HEK293 (cell line): ENCODE results near the gene C4orf51.

Experiments
- CTCF ChIA-PET: fragments of 350-600 bp; formaldehyde crosslinking; extraction: SDS; loops from one replicate; lab custom pipeline; 2021; ENCODE audit warnings: antibody characterized with exemption; lab: Yijun Ruan, JAX
- POLR2A ChIA-PET: fragments of 300-600 bp; formaldehyde crosslinking; extraction: SDS; loops from one replicate; lab custom pipeline; 2020; ENCODE audit warnings: antibody characterized with exemption, inconsistent platforms; lab: Yijun Ruan, JAX
- H3K27ac ChIP-seq: fragments of 200-500 bp; sonication (Bioruptor generic); 2 replicates; pipeline ENCODE4 v1.5.1; 2014; ENCODE audit warnings: low read depth, low read length, control low read depth, inconsistent platforms; ENCODE audit errors: extremely low read depth
- H3K36me3 ChIP-seq, 2 experiments: fragments of 200-500 bp in 1 of 2; sonication (Bioruptor generic) in 1 of 2; 1 replicate in 1 of 2; 2 replicates in 1 of 2; pipeline ENCODE4 v1.5.1; 2014 to 2017; ENCODE audit warnings: inconsistent platforms in 2 of 2, low read length in 2 of 2; ENCODE audit not compliant: control insufficient read depth in 2 of 2, insufficient read depth in 1 of 2
- H3K4me1 ChIP-seq: fragments of 200-500 bp; sonication (Bioruptor generic); 2 replicates; pipeline ENCODE4 v1.5.1; 2014; ENCODE audit warnings: mild to moderate bottlenecking, low read length, inconsistent platforms; ENCODE audit not compliant: control insufficient read depth, insufficient read depth
- H3K4me3 ChIP-seq: 2 replicates; pipeline ENCODE4 v1.5.1; 2011; ENCODE audit warnings: low read depth, mild to moderate bottlenecking, control low read depth, low read length, moderate library complexity
- H3K9me3 ChIP-seq: fragments of 200-500 bp; sonication (Bioruptor generic); 2 replicates; pipeline ENCODE4 v1.5.1; 2014; ENCODE audit warnings: low read depth, low read length, inconsistent platforms; ENCODE audit not compliant: control insufficient read depth, insufficient read depth
- BCL11B ChIP-seq: fragments of 450-650 bp; formaldehyde crosslinking; IDR thresholded peaks from 2 replicates; pipeline ENCODE4 v1.5.1; 2016; ENCODE audit warnings: low read depth, missing biosample characterization, missing genetic modification characterization
- GFI1B ChIP-seq: fragments of 450-650 bp; formaldehyde crosslinking; IDR thresholded peaks from 2 replicates; pipeline ENCODE4 v1.5.1; 2016; ENCODE audit warnings: missing biosample characterization, missing genetic modification characterization
- REPIN1 ChIP-seq: fragments of 450-650 bp; formaldehyde crosslinking; IDR thresholded peaks from 2 replicates; pipeline ENCODE4 v1.5.1; 2017; ENCODE audit warnings: missing biosample characterization, missing genetic modification characterization, low read depth
- SETDB1 ChIP-seq: IDR thresholded peaks from one replicate; pipeline ENCODE4 v1.6.1; 2017; ENCODE audit warnings: mild to moderate bottlenecking, low read length, moderate library complexity, mixed read lengths; ENCODE audit not compliant: insufficient read length
- SP3 ChIP-seq: fragments of 450-650 bp; formaldehyde crosslinking; IDR thresholded peaks from 2 replicates; pipeline ENCODE4 v1.5.1; 2016; ENCODE audit warnings: missing biosample characterization, missing genetic modification characterization
- TRIM28 ChIP-seq: IDR thresholded peaks from 2 replicates; pipeline ENCODE4 v1.6.1; 2011; ENCODE audit warnings: low read length, control low read depth, borderline replicate concordance
- ZFP69B ChIP-seq: fragments of 450-650 bp; formaldehyde crosslinking; IDR thresholded peaks from 2 replicates; pipeline ENCODE4 v1.5.1; 2016; ENCODE audit warnings: missing biosample characterization, missing genetic modification characterization
- ZNF10 ChIP-seq: fragments of 450-650 bp; formaldehyde crosslinking; IDR thresholded peaks from 2 replicates; pipeline ENCODE4 v1.5.1; 2017; ENCODE audit warnings: missing biosample characterization, missing genetic modification characterization
- ZNF132 ChIP-seq: fragments of 450-650 bp; formaldehyde crosslinking; IDR thresholded peaks from 2 replicates; pipeline ENCODE4 v1.5.1; 2017; ENCODE audit warnings: missing biosample characterization, missing genetic modification characterization, borderline replicate concordance
- ZNF140 ChIP-seq: fragments of 450-650 bp; formaldehyde crosslinking; IDR thresholded peaks from 2 replicates; pipeline ENCODE4 v1.5.1; 2016; ENCODE audit warnings: missing biosample characterization, missing genetic modification characterization
- ZNF19 ChIP-seq: fragments of 450-650 bp; formaldehyde crosslinking; IDR thresholded peaks from 2 replicates; pipeline ENCODE4; 2016; ENCODE audit warnings: missing biosample characterization, missing genetic modification characterization, low read depth
- ZNF23 ChIP-seq: fragments of 450-650 bp; formaldehyde crosslinking; IDR thresholded peaks from 2 replicates; pipeline ENCODE4 v1.5.1; 2016; ENCODE audit warnings: missing biosample characterization, missing genetic modification characterization, borderline replicate concordance
- ZNF324 ChIP-seq: fragments of 450-650 bp; formaldehyde crosslinking; IDR thresholded peaks from 2 replicates; pipeline ENCODE4 v1.5.1; 2016; ENCODE audit warnings: missing biosample characterization, missing genetic modification characterization
- ZNF391 ChIP-seq: fragments of 450-650 bp; formaldehyde crosslinking; IDR thresholded peaks from 2 replicates; pipeline ENCODE4 v1.5.1; 2016; ENCODE audit warnings: low read depth, missing biosample characterization, missing genetic modification characterization, borderline replicate concordance
- ZNF404 ChIP-seq: fragments of 450-650 bp; formaldehyde crosslinking; IDR thresholded peaks from 2 replicates; pipeline ENCODE4 v1.5.1; 2017; ENCODE audit warnings: missing biosample characterization, missing genetic modification characterization
- ZNF549 ChIP-seq: fragments of 450-650 bp; IDR thresholded peaks from 2 replicates; pipeline ENCODE4 v1.5.1; 2018; ENCODE audit warnings: missing biosample characterization, missing genetic modification characterization, mild to moderate bottlenecking, inconsistent platforms, moderate library complexity
- ZNF596 ChIP-seq: fragments of 450-650 bp; IDR thresholded peaks from 2 replicates; pipeline ENCODE4 v1.5.0; 2018; ENCODE audit warnings: missing biosample characterization, mild to moderate bottlenecking, missing genetic modification characterization, moderate library complexity
- ZNF654 ChIP-seq: fragments of 450-650 bp; formaldehyde crosslinking; IDR thresholded peaks from 2 replicates; pipeline ENCODE4 v1.5.1; 2016; ENCODE audit warnings: low read depth, missing biosample characterization, missing genetic modification characterization
- ZNF677 ChIP-seq: fragments of 450-650 bp; IDR thresholded peaks from 2 replicates; pipeline ENCODE4 v1.5.0; 2018; ENCODE audit warnings: missing biosample characterization, mild to moderate bottlenecking, missing genetic modification characterization, moderate library complexity
- ZNF777 ChIP-seq: fragments of 450-650 bp; formaldehyde crosslinking; IDR thresholded peaks from 2 replicates; pipeline ENCODE4 v1.5.1; 2017; ENCODE audit warnings: missing biosample characterization, missing genetic modification characterization, borderline replicate concordance
- ZSCAN16 ChIP-seq: fragments of 450-650 bp; formaldehyde crosslinking; IDR thresholded peaks from 2 replicates; pipeline ENCODE4 v1.5.1; 2016; ENCODE audit warnings: missing biosample characterization, missing genetic modification characterization
- TF ChIP-seq, protein P1 (sequence below): fragments of 450-650 bp; formaldehyde crosslinking; IDR thresholded peaks from 2 replicates; pipeline ENCODE4 v1.5.1; 2016; ENCODE audit warnings: missing biosample characterization, missing genetic modification characterization
- TF ChIP-seq, protein P2 (sequence below): fragments of 450-650 bp; formaldehyde crosslinking; IDR thresholded peaks from 2 replicates; pipeline ENCODE4 v1.5.1; 2016; ENCODE audit warnings: missing biosample characterization, missing genetic modification characterization, borderline replicate concordance

Gene C4orf51

DNA sequence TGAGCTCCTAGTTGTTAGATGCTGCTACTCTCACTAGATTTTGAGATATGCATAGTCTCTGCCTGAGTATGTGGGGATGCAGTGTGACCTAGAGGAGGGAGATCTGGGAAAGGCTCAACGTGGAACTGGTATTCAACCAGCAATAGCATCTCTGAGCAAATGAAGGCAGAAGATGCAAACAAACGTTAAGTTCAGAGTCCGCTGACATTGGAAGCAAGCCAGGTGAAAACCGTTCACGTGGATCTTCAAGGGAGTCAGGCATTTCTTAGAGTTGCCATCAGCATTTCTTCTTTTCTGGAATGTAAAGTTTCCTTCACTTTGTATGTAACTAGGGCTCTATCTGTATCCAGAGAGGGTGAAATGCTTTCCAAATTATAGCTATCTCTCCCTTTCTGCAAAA, 59.9 kb downstream of the C4orf51 start:
- CTCF ChIA-PET = no interaction called here
- no peak overlapping the region for H3K27ac ChIP-seq
- no peaks in the 10 kb centered on the region for H3K9me3 ChIP-seq
- TF ChIP-seq SP3 (tag by site-specific recombination) (no peak), BCL11B (tag by site-specific recombination) (no peak), ZNF23 (tag by site-specific recombination) (no peak), ZNF549 (tag by site-specific recombination) (no peak), REPIN1 (tag by site-specific recombination) (no peak), ZNF391 (tag by site-specific recombination) (no peak), ZNF140 (tag by site-specific recombination) (no peak), ZNF132 (no peak), ZNF596 (no peak), GFI1B (no peak), ZNF777 (tag by site-specific recombination) (no peak), ZNF404 (tag by site-specific recombination) (no peak)
- TF ChIP-seq, protein P1, sequence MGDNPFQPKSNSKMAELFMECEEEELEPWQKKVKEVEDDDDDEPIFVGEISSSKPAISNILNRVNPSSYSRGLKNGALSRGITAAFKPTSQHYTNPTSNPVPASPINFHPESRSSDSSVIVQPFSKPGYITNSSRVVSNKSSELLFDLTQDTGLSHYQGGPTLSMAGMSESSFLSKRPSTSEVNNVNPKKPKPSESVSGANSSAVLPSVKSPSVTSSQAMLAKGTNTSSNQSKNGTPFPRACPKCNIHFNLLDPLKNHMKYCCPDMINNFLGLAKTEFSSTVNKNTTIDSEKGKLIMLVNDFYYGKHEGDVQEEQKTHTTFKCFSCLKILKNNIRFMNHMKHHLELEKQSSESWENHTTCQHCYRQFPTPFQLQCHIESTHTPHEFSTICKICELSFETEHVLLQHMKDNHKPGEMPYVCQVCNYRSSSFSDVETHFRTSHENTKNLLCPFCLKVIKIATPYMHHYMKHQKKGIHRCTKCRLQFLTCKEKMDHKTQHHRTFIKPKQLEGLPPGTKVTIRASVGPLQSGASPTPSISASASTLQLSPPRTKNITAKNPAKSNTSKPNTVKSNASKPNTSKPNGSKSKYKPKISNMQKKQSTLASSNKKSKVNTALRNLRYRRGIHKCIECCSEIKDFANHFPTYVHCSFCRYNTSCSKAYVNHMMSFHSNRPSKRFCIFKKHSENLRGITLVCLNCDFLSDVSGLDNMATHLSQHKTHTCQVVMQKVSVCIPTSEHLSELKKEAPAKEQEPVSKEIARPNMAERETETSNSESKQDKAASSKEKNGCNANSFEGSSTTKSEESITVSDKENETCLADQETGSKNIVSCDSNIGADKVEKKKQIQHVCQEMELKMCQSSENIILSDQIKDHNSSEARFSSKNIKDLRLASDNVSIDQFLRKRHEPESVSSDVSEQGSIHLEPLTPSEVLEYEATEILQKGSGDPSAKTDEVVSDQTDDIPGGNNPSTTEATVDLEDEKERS (tag by site-specific recombination) = no peak
- TF ChIP-seq, all 188 proteins: peak for 0
- POLR2A ChIA-PET = no interaction called here
- H3K36me3 ChIP-seq = no peaks in the 10 kb centered on the region
- H3K4me3 ChIP-seq = no peak overlapping the region
- no peaks in the 10 kb centered on the region for H3K4me1 ChIP-seq

DNA sequence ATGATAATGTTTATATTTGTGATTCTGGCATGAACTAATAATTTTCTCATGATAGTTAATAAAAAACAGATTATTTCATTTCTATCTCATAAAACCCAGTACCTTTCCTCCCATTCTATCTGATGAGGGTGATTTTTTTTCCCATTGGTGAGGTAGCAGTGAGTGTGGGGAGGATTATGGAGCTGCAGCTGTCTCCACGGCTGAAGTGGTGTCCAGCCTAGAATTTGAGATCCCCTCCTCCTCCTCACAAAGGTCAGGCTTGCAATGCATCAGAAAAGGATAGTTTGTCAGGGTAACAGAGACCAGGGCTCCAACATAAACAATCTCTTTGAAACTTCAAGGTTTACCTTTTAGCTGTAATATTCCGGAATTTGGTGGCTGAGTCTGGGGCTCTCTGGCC, 60.9 kb downstream of the C4orf51 start:
- TF ChIP-seq TRIM28 (no peak), ZNF10 (tag by site-specific recombination) (no peak), ZNF19 (tag by site-specific recombination) (no peak), SETDB1 (no peak), ZNF677 (no peak), ZNF654 (tag by site-specific recombination) (no peak), ZNF324 (tag by site-specific recombination) (no peak), ZSCAN16 (tag by site-specific recombination) (no peak), REPIN1 (tag by site-specific recombination) (no peak), ZFP69B (no peak)
- TF ChIP-seq, protein P2, sequence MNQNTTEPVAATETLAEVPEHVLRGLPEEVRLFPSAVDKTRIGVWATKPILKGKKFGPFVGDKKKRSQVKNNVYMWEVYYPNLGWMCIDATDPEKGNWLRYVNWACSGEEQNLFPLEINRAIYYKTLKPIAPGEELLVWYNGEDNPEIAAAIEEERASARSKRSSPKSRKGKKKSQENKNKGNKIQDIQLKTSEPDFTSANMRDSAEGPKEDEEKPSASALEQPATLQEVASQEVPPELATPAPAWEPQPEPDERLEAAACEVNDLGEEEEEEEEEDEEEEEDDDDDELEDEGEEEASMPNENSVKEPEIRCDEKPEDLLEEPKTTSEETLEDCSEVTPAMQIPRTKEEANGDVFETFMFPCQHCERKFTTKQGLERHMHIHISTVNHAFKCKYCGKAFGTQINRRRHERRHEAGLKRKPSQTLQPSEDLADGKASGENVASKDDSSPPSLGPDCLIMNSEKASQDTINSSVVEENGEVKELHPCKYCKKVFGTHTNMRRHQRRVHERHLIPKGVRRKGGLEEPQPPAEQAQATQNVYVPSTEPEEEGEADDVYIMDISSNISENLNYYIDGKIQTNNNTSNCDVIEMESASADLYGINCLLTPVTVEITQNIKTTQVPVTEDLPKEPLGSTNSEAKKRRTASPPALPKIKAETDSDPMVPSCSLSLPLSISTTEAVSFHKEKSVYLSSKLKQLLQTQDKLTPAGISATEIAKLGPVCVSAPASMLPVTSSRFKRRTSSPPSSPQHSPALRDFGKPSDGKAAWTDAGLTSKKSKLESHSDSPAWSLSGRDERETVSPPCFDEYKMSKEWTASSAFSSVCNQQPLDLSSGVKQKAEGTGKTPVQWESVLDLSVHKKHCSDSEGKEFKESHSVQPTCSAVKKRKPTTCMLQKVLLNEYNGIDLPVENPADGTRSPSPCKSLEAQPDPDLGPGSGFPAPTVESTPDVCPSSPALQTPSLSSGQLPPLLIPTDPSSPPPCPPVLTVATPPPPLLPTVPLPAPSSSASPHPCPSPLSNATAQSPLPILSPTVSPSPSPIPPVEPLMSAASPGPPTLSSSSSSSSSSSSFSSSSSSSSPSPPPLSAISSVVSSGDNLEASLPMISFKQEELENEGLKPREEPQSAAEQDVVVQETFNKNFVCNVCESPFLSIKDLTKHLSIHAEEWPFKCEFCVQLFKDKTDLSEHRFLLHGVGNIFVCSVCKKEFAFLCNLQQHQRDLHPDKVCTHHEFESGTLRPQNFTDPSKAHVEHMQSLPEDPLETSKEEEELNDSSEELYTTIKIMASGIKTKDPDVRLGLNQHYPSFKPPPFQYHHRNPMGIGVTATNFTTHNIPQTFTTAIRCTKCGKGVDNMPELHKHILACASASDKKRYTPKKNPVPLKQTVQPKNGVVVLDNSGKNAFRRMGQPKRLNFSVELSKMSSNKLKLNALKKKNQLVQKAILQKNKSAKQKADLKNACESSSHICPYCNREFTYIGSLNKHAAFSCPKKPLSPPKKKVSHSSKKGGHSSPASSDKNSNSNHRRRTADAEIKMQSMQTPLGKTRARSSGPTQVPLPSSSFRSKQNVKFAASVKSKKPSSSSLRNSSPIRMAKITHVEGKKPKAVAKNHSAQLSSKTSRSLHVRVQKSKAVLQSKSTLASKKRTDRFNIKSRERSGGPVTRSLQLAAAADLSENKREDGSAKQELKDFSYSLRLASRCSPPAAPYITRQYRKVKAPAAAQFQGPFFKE (tag by site-specific recombination) = no peak
- Histone ChIP-seq H3K4me1 (no peaks in the 10 kb centered on the region), H3K4me3 (no peak overlapping the region), H3K9me3 (no peaks in the 10 kb centered on the region), H3K36me3 (no peaks in the 10 kb centered on the region), H3K27ac (no peak overlapping the region)
- ChIA-PET CTCF (no interaction called here), POLR2A (no interaction called here)
